Tibial artery (tissue), 4 donors: ENCODE data around the gene FLT3LG.

Source experiments
- DNase-seq, 2 donors: peaks; one replicate each; pipeline ENCODE4 v3.0.0-alpha.2; 2019
- H3K27ac ChIP-seq, 2 donors: fragments of 200-600 bp; sonication (generic) in 1 of 2; 1 replicate in 1 of 2; 2 replicates in 1 of 2; pipeline ENCODE4 v1.5.1; 2018 to 2019; ENCODE audit warnings: mild to moderate bottlenecking in 1 of 2
- H3K27me3 ChIP-seq, 2 donors: fragments of 200-600 bp; sonication (generic) in 1 of 2; one replicate each; pipeline versions ENCODE4 v1.5.1 to v1.6.0; 2016 to 2019
- H3K36me3 ChIP-seq, 3 donors: fragments of 200-600 bp; sonication (generic) in 2 of 3; one replicate each; pipeline ENCODE4 v1.5.1; 2016 to 2019; ENCODE audit warnings: mild to moderate bottlenecking in 2 of 3
- H3K4me1 ChIP-seq, 4 donors: fragments of 200-600 bp; sonication (generic) in 2 of 4; 1 replicate in 3 of 4; 2 replicates in 1 of 4; pipeline ENCODE4 v1.5.1; 2016 to 2019
- H3K4me3 ChIP-seq, 2 donors: fragments of 200-600 bp; sonication (generic) in 1 of 2; 1 replicate in 1 of 2; 2 replicates in 1 of 2; pipeline ENCODE4 v1.5.1; 2018 to 2019; ENCODE audit warnings: mild to moderate bottlenecking in 2 of 2
- H3K9me3 ChIP-seq, 3 donors: fragments of 200-600 bp; sonication (generic) in 1 of 3; one replicate each; pipeline ENCODE4 v1.5.1; 2016 to 2019
- intact Hi-C: fragments of 100-400 bp; cut with DNase I; formaldehyde crosslinking; loops from one replicate; pipeline ENCODE4 v1.15.0; 2023; ENCODE audit warnings: low total_unique reads
- TF ChIP-seq, protein P1 (sequence below), 2 experiments: fragments of 200-600 bp in 1 of 2; fragments of 450-650 bp in 1 of 2; IDR thresholded peaks; one replicate each; pipeline ENCODE4 v1.5.1; 2017 to 2019; ENCODE audit warnings: antibody characterized with exemption in 2 of 2, mild to moderate bottlenecking in 1 of 2, moderate library complexity in 1 of 2

Gene FLT3LG

GRCh38 chr19:49433240-49433901, 40.6 kb upstream of the FLT3LG start:
- Histone ChIP-seq H3K27me3 (peaks cover 0 to 100% of the 10 kb centered on the region in 2 donors), H3K36me3 (no peaks in the 10 kb centered on the region), H3K27ac (no peak overlapping the region), H3K9me3 (no peaks in the 10 kb centered on the region), H3K4me3 (no peak overlapping the region), H3K4me1 (peaks cover 0 to 16% (median 2%) of the 10 kb centered on the region in 4 donors)
- TF ChIP-seq, protein P1, sequence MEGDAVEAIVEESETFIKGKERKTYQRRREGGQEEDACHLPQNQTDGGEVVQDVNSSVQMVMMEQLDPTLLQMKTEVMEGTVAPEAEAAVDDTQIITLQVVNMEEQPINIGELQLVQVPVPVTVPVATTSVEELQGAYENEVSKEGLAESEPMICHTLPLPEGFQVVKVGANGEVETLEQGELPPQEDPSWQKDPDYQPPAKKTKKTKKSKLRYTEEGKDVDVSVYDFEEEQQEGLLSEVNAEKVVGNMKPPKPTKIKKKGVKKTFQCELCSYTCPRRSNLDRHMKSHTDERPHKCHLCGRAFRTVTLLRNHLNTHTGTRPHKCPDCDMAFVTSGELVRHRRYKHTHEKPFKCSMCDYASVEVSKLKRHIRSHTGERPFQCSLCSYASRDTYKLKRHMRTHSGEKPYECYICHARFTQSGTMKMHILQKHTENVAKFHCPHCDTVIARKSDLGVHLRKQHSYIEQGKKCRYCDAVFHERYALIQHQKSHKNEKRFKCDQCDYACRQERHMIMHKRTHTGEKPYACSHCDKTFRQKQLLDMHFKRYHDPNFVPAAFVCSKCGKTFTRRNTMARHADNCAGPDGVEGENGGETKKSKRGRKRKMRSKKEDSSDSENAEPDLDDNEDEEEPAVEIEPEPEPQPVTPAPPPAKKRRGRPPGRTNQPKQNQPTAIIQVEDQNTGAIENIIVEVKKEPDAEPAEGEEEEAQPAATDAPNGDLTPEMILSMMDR (IDR thresholded peaks at IDR 0.05) = no peak
- intact Hi-C loops = loop anchor here (5.0 kb wide), 1 partner anchor 36 kb away; no protein-coding TSS in a partner anchor
- DNase-seq = no peak

DNA sequence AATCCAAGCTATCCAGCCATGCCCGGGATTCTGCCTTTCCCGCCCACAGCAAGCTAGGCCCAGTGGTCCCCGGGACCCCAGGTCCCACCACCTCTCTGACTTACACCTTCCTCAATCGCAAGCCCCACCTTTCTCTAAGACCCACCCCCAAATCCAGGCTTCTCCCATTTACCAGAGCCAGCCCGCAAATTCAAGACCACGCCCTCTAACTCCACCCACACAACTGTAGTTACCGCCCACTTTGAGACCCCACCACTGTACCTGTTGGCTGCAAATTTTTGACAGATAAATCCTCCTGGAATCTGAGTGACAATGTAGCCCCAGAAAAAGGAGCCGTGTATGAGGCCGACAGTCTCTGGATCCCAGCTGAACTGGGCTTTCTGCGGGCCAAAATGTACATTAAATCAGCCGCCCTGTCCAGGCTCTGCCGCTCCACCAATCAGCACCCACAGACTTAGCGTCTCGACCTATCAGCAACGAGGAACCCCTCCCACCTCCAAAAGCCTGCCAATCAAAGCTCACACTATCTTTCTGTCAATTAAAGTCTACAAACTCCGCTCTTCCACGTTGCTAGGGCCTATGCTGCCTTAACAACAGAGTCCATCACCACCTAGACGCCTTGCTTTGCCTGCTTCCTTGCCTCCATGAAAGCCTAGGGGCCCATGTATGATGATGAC, 39.0 kb upstream of the FLT3LG start:
- Histone ChIP-seq H3K36me3 (no peaks in the 10 kb centered on the region), H3K27me3 (peaks cover 0 to 100% of the 10 kb centered on the region in 2 donors), H3K4me1 (peaks cover 0 to 10% (median 0%) of the 10 kb centered on the region in 4 donors), H3K9me3 (no peaks in the 10 kb centered on the region), H3K27ac (no peak overlapping the region), H3K4me3 (no peak overlapping the region)
- no peak for DNase-seq
- TF ChIP-seq, protein P1 (IDR thresholded peaks at IDR 0.05) = no peak
- intact Hi-C loops = loop anchor here (5.0 kb wide), 1 partner anchor 38 kb away; no protein-coding TSS in a partner anchor

GRCh38 chr19:49435670-49436069, 38.3 kb upstream of the FLT3LG start:
- H3K36me3 ChIP-seq = no peaks in the 10 kb centered on the region
- no peak overlapping the region for H3K4me3 ChIP-seq
- peaks cover 0 to 10% (median 0%) of the 10 kb centered on the region in 4 donors for H3K4me1 ChIP-seq
- TF ChIP-seq, protein P1 (IDR thresholded peaks at IDR 0.05) = no peak
- no peak for DNase-seq
- intact Hi-C loops = no loop called here
- H3K27me3 ChIP-seq = peaks cover 0 to 100% of the 10 kb centered on the region in 2 donors
- no peak overlapping the region for H3K27ac ChIP-seq
- H3K9me3 ChIP-seq = no peaks in the 10 kb centered on the region

GRCh38 chr19:49436381-49437017, 37.5 kb upstream of the FLT3LG start:
- peaks cover 0 to 100% of the 10 kb centered on the region in 2 donors for H3K27me3 ChIP-seq
- intact Hi-C loops = no loop called here

DNA sequence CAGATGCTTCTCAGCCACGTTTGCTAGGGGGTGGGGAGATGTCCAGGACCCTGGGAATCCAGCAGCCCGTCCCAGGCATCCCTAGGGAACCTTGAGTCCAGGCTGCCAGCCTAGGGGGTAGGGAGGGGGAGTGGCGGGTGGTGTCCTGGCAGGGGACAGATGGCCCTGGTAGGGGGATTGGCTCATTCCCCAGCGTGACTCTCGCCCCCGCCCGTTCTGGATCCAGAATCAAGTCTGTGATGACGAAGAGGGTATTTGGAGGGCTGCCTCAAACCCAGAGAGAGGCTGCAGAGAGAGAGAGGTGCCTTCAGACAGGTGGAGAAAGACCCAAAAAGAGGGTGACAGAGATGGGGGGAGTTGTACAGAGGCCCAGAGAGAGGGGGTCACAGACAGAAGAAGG, 36.8 kb upstream of the FLT3LG start:
- TF ChIP-seq, protein P1 (IDR thresholded peaks at IDR 0.05) = no peak
- peaks cover 0 to 20% (median 5%) of the 10 kb centered on the region in 4 donors for H3K4me1 ChIP-seq
- no peak overlapping the region for H3K27ac ChIP-seq
- peaks cover 0 to 98% of the 10 kb centered on the region in 2 donors for H3K27me3 ChIP-seq
- H3K4me3 ChIP-seq = no peak overlapping the region
- intact Hi-C loops = no loop called here
- no peak for DNase-seq
- no peaks in the 10 kb centered on the region for H3K36me3 ChIP-seq
- H3K9me3 ChIP-seq = no peaks in the 10 kb centered on the region

More at GRCh38 chr19:49436381-49437017, 37.5 kb upstream of the FLT3LG start:
- Histone ChIP-seq H3K4me1 (peaks cover 0 to 15% (median 3%) of the 10 kb centered on the region in 4 donors), H3K36me3 (no peaks in the 10 kb centered on the region), H3K9me3 (no peaks in the 10 kb centered on the region), H3K27ac (no peak overlapping the region), H3K4me3 (no peak overlapping the region)
- TF ChIP-seq, protein P1 (IDR thresholded peaks at IDR 0.05) = no peak
- DNase-seq = no peak
